HCT116 (cell line): ENCODE data around the gene AJUBA. TPM values are rescaled to one million over a fixed set of nuclear protein-coding genes. Genes with fewer than 3 reads are reported as not detected.

Experiments
- ATAC-seq: fragments of 200-7000 bp; cut with Tn5 transposase; 2 replicates; pipeline ENCODE4 v1.9.1; 2020; ENCODE audit warnings: mild to moderate bottlenecking, moderate library complexity
- BruUV-seq: library from RNA; stranded (reverse); fragments of 400-500 nt; replicated peaks from 2 replicates; lab custom pipeline; 2021; lab: Mats Ljungman, UMichigan
- CTCF ChIA-PET: fragments of 300-600 bp; sonication (Branson Sonifier 250); formaldehyde crosslinking; loops from one replicate; lab custom pipeline; 2021; ENCODE audit warnings: antibody characterized with exemption; lab: Charles Lee
- POLR2A ChIA-PET: fragments of 300-600, 350-600 bp; sonication (Branson Sonifier 250); formaldehyde crosslinking; loops from one replicate; lab custom pipeline; 2021; ENCODE audit warnings: antibody characterized with exemption; lab: Charles Lee
- RAD21 ChIA-PET, 2 experiments: fragments of 300-600 bp; sonication (Branson Sonifier 250); formaldehyde crosslinking; loops; one replicate each; lab custom pipeline; 2023; ENCODE audit warnings: low total read pairs in 2 of 2; ENCODE audit not compliant: uncharacterized antibody in 2 of 2, unreplicated experiment in 2 of 2, low non-redundant PET in 1 of 2; lab: Charles Lee
- DNase-seq: peaks from one replicate; pipeline ENCODE4 v3.0.0-alpha.2; 2010; ENCODE audit warnings: low read depth, low spot score
- H2AFZ ChIP-seq: fragments of 200-600 bp; shearing (Covaris generic), sonication (generic); 2 replicates; pipeline ENCODE4 v1.6.1; 2017; ENCODE audit warnings: low read depth, mixed run types, mixed read lengths, antibody characterized with exemption, low read length; ENCODE audit not compliant: poor library complexity, severe bottlenecking
- H3K27ac ChIP-seq: 2 replicates; pipeline ENCODE4 v1.5.1; 2012; ENCODE audit warnings: low read depth, low read length
- H3K27me3 ChIP-seq: fragments of 200-600 bp; sonication (generic); 2 replicates; pipeline ENCODE4 v1.6.1; 2016; ENCODE audit warnings: mixed run types, low read length, mixed read lengths; ENCODE audit not compliant: insufficient read depth
- H3K36me3 ChIP-seq, 2 experiments: fragments of 200-500 bp in 1 of 2; fragments of 200-600 bp in 1 of 2; sonication (Bioruptor generic) in 1 of 2; sonication (generic) in 1 of 2; 2 replicates each; pipeline versions ENCODE4 v1.5.1 to v1.6.1; 2014 to 2016; ENCODE audit warnings: low read length in 2 of 2, inconsistent platforms in 1 of 2, mixed read lengths in 1 of 2, mixed run types in 1 of 2; ENCODE audit not compliant: insufficient read depth in 2 of 2, control insufficient read depth in 1 of 2
- H3K4me1 ChIP-seq, 2 experiments: fragments of 200-600 bp in 1 of 2; sonication (generic) in 1 of 2; 2 replicates each; pipeline versions ENCODE4 v1.5.1 to v1.6.1; 2012 to 2017; ENCODE audit warnings: low read length in 2 of 2, inconsistent platforms in 1 of 2, mild to moderate bottlenecking in 1 of 2, mixed read lengths in 1 of 2, mixed run types in 1 of 2, moderate library complexity in 1 of 2; ENCODE audit not compliant: insufficient read depth in 2 of 2, control insufficient read depth in 1 of 2
- H3K4me2 ChIP-seq: fragments of 200-600 bp; sonication (generic); 2 replicates; pipeline ENCODE4 v1.6.1; 2017; ENCODE audit warnings: mixed run types, low read length, mixed read lengths
- H3K4me3 ChIP-seq, 2 experiments: fragments of 200-600 bp in 1 of 2; sonication (generic) in 1 of 2; replicated peaks in 1 of 2; 2 replicates each; pipeline ENCODE4 v1.5.1; 2011 to 2016; ENCODE audit warnings: low read length in 2 of 2, control low read depth in 1 of 2, low read depth in 1 of 2, mild to moderate bottlenecking in 1 of 2, mixed read lengths in 1 of 2, mixed run types in 1 of 2
- H3K79me2 ChIP-seq: fragments of 200-600 bp; sonication (generic); 2 replicates; pipeline ENCODE4 v1.6.1; 2017; ENCODE audit warnings: mild to moderate bottlenecking, mixed run types, low read length, moderate library complexity, mixed read lengths; ENCODE audit not compliant: insufficient read depth
- H3K9ac ChIP-seq: fragments of 200-600 bp; sonication (generic); 2 replicates; pipeline ENCODE4 v1.6.1; 2016; ENCODE audit warnings: low read length, mixed read lengths
- H3K9me2 ChIP-seq: fragments of 200-600 bp; sonication (generic), shearing (Covaris generic); 2 replicates; pipeline ENCODE4 v1.6.1; 2017; ENCODE audit warnings: mixed run types, mild to moderate bottlenecking, moderate library complexity; ENCODE audit not compliant: insufficient read depth
- H3K9me3 ChIP-seq, 2 experiments: fragments of 200-500 bp in 1 of 2; fragments of 200-600 bp in 1 of 2; sonication (Bioruptor generic) in 1 of 2; sonication (generic) in 1 of 2; 2 replicates each; pipeline ENCODE4 v1.6.1; 2014 to 2017; ENCODE audit warnings: low read length in 2 of 2, mixed read lengths in 2 of 2, inconsistent platforms in 1 of 2, low read depth in 1 of 2, mild to moderate bottlenecking in 1 of 2, mixed run types in 1 of 2, moderate library complexity in 1 of 2; ENCODE audit not compliant: control insufficient read depth in 1 of 2, insufficient read depth in 1 of 2
- H4K20me1 ChIP-seq: fragments of 200-600 bp; sonication (generic), shearing (Covaris generic); 2 replicates; pipeline ENCODE4 v1.6.1; 2017; ENCODE audit warnings: mixed run types, mild to moderate bottlenecking, moderate library complexity; ENCODE audit not compliant: insufficient read depth
- ATF3 ChIP-seq: IDR thresholded peaks from 2 replicates; pipeline ENCODE4 v1.6.1; 2012
- CBX3 ChIP-seq: IDR thresholded peaks from 2 replicates; pipeline ENCODE4 v1.6.1; 2012; ENCODE audit warnings: low read depth
- CEBPB ChIP-seq: IDR thresholded peaks from 2 replicates; pipeline ENCODE4 v1.6.1; 2012; ENCODE audit warnings: low read depth
- CTCF ChIP-seq, 3 experiments: fragments of 200-600 bp in 1 of 3; sonication (generic) in 1 of 3; IDR thresholded peaks in 2 of 3; conservative IDR thresholded peaks in 1 of 3; 2 replicates each; pipeline ENCODE4 v1.5.1; 2012 to 2017; ENCODE audit warnings: low read depth in 2 of 3, low read length in 2 of 3, antibody characterized with exemption in 1 of 3, borderline replicate concordance in 1 of 3, control low read depth in 1 of 3, mild to moderate bottlenecking in 1 of 3, mixed read lengths in 1 of 3, mixed run types in 1 of 3, moderate library complexity in 1 of 3; ENCODE audit not compliant: insufficient read depth in 1 of 3
- EGR1 ChIP-seq: IDR thresholded peaks from 2 replicates; pipeline ENCODE4 v1.6.1; 2012; ENCODE audit warnings: low read depth
- ELF1 ChIP-seq: IDR thresholded peaks from 2 replicates; pipeline ENCODE4 v1.6.1; 2012; ENCODE audit warnings: low read depth, borderline replicate concordance
- EZH2 ChIP-seq: fragments of 200-600 bp; sonication (generic); IDR thresholded peaks from 2 replicates; pipeline ENCODE4 v1.6.1; 2017; ENCODE audit warnings: antibody characterized with exemption, mixed run types
- EZH2phosphoT487 ChIP-seq: fragments of 200-600 bp; IDR thresholded peaks from 2 replicates; pipeline ENCODE4 v1.6.1; 2018; ENCODE audit warnings: antibody characterized with exemption, borderline replicate concordance
- FOSL1 ChIP-seq: IDR thresholded peaks from 2 replicates; pipeline ENCODE4 v1.6.1; 2012; ENCODE audit warnings: low read depth
- JUND ChIP-seq: IDR thresholded peaks from 2 replicates; pipeline ENCODE4 v1.6.1; 2012
- MAX ChIP-seq: IDR thresholded peaks from 2 replicates; pipeline ENCODE4 v1.6.1; 2012
- POLR2A ChIP-seq: IDR thresholded peaks from 2 replicates; pipeline ENCODE4 v1.7.0; 2011; ENCODE audit warnings: borderline replicate concordance; ENCODE audit not compliant: insufficient read depth, insufficient read length; ENCODE audit errors: extremely low read depth
- POLR2AphosphoS5 ChIP-seq: IDR thresholded peaks from 2 replicates; pipeline ENCODE4 v1.6.1; 2011; ENCODE audit warnings: mild to moderate bottlenecking, low read depth, low read length, moderate library complexity
- SIN3A ChIP-seq: IDR thresholded peaks from 2 replicates; pipeline ENCODE4 v1.6.1; 2012; ENCODE audit warnings: low read depth
- SP1 ChIP-seq: IDR thresholded peaks from 2 replicates; pipeline ENCODE4 v1.6.1; 2012; ENCODE audit warnings: low read depth
- TCF7L2 ChIP-seq: IDR thresholded peaks from 2 replicates; pipeline ENCODE4 v1.7.0; 2011; ENCODE audit warnings: borderline replicate concordance, inconsistent platforms; ENCODE audit not compliant: insufficient read depth, insufficient read length; ENCODE audit errors: extremely low read depth
- YY1 ChIP-seq: IDR thresholded peaks from 2 replicates; pipeline ENCODE4 v1.6.1; 2011; ENCODE audit warnings: low read length, low read depth, moderate library complexity, mild to moderate bottlenecking; ENCODE audit not compliant: insufficient replicate concordance; ENCODE audit errors: extremely low read depth
- ZBTB33 ChIP-seq: IDR thresholded peaks from 2 replicates; pipeline ENCODE4 v1.6.1; 2011; ENCODE audit warnings: mild to moderate bottlenecking, low read length, moderate library complexity; ENCODE audit not compliant: insufficient replicate concordance; ENCODE audit errors: extremely low read depth
- intact Hi-C: fragments of 100-400 bp; cut with micrococcal nuclease; formaldehyde crosslinking; loops from 2 replicates; pipeline ENCODE4 v1.10.0; 2022
- total RNA-seq: library from RNA; stranded (reverse); gene quantifications from one replicate; pipeline ENCODE4 v1.2.1, GENCODE V29; 2021; ENCODE audit not compliant: unreplicated experiment

AJUBA gene
- total RNA-seq, 1 experiment from 2014 or later = 39.7 TPM

GRCh38 chr14:23006544-23007419 is 24.4 kb upstream of the AJUBA start:
- Histone ChIP-seq H3K9ac (peak overlapping the region; percentile 83), H3K27ac (peak overlapping the region; percentile 97), H3K36me3 (no peaks in the 10 kb centered on the region), H3K4me3 (peak overlapping the region; percentile 64 to 71), H4K20me1 (no peaks in the 10 kb centered on the region), H2AFZ (peak overlapping the region; percentile 62), H3K9me3 (no peaks in the 10 kb centered on the region), H3K79me2 (no peaks in the 10 kb centered on the region), H3K4me1 (peaks cover 23 to 60% of the 10 kb centered on the region in 2 experiments), H3K9me2 (no peaks in the 10 kb centered on the region), H3K27me3 (no peaks in the 10 kb centered on the region), H3K4me2 (peak overlapping the region; percentile 89)
- ChIA-PET POLR2A (interaction anchor here (0.7 to 2.2 kb wide), 17 partner anchors 10 to 241 kb away, joined by 3 to 18 read pairs (median 5); partner anchors contain the start of genes ACIN1, AJUBA, C14orf119 and OXA1L), RAD21 (interaction anchor here in 1 of 2 experiments (0.9 to 1.2 kb wide), 2 partner anchors 11 to 20 kb away, joined by 3 to 6 read pairs; no protein-coding TSS in a partner anchor), CTCF (interaction anchor here (0.6 to 3.6 kb wide), 12 partner anchors 12 to 293 kb away, joined by 3 to 52 read pairs (median 7); partner anchors contain the start of gene AJUBA)
- ATAC-seq (peak; percentile 93), DNase-seq (peak; percentile 96)
- intact Hi-C loops = loop anchor here (5.0 kb wide), 1 partner anchor 51 kb away; the partner anchor contains the start of gene CDH24
- peak; percentile 59 for TF ChIP-seq TCF7L2
- TF ChIP-seq EZH2 = no peak
- TF ChIP-seq MAX = peak; percentile 93
- peak; percentile 39; the same call in 1 of the 2 replicates for TF ChIP-seq FOSL1
- no peak for TF ChIP-seq ZBTB33
- no peak for TF ChIP-seq ELF1
- TF ChIP-seq SIN3A = peak; percentile 59; the same call in 1 of the 2 replicates
- no peak for TF ChIP-seq EZH2phosphoT487
- no peak for TF ChIP-seq JUND
- TF ChIP-seq CEBPB = no peak
- TF ChIP-seq CBX3 = no peak; the same call in 1 of the 2 replicates
- TF ChIP-seq EGR1 = peak; percentile 88
- TF ChIP-seq CTCF (IDR thresholded peaks at IDR 0.05 in 2 of 3, conservative IDR thresholded peaks at IDR 0.05 in 1 of 3; ENCODE audit: borderline replicate concordance in 1 of 3, insufficient read depth in 1 of 3, low read depth in 2 of 3, low read length in 2 of 3) = no peak; a peak in 1 of 6 replicates
- TF ChIP-seq POLR2A = peak; percentile 94
- no peak for TF ChIP-seq ATF3
- TF ChIP-seq YY1 = peak; percentile 88
- peak; percentile 97 for TF ChIP-seq POLR2AphosphoS5
- TF ChIP-seq SP1 = peak; percentile 95
- BruUV-seq = TSS peak; percentile 9
